Panc1 (cell line): Measurements from ENCODE around the gene CPOX.

Source experiments
- CTCF ChIP-seq: fragments of 450-650 bp; IDR thresholded peaks from 2 replicates; pipeline ENCODE4 v1.5.1; 2017; ENCODE audit warnings: mild to moderate bottlenecking
- POLR2AphosphoS5 ChIP-seq: IDR thresholded peaks from 2 replicates; pipeline ENCODE4 v1.6.1; 2012; ENCODE audit warnings: mild to moderate bottlenecking, low read depth, low read length, moderate library complexity

GRCh38 chr3:98592345-98592935 is 971 bp downstream of the CPOX start:
- TF ChIP-seq CTCF (no peak), POLR2AphosphoS5 (no peak)
